ENCODE measurements around the gene BCR. TPM values are rescaled to one million over a fixed set of nuclear protein-coding genes. Genes with fewer than 3 reads are reported as not detected.
"Not testable (repeated sequence)": the region's sequence is repeated elsewhere in the genome, so short reads cannot be mapped to it uniquely, and the experiment has no call there.

BCR gene
- total RNA-seq, 1 donor from 2014 or later: 109 TPM

DNA sequence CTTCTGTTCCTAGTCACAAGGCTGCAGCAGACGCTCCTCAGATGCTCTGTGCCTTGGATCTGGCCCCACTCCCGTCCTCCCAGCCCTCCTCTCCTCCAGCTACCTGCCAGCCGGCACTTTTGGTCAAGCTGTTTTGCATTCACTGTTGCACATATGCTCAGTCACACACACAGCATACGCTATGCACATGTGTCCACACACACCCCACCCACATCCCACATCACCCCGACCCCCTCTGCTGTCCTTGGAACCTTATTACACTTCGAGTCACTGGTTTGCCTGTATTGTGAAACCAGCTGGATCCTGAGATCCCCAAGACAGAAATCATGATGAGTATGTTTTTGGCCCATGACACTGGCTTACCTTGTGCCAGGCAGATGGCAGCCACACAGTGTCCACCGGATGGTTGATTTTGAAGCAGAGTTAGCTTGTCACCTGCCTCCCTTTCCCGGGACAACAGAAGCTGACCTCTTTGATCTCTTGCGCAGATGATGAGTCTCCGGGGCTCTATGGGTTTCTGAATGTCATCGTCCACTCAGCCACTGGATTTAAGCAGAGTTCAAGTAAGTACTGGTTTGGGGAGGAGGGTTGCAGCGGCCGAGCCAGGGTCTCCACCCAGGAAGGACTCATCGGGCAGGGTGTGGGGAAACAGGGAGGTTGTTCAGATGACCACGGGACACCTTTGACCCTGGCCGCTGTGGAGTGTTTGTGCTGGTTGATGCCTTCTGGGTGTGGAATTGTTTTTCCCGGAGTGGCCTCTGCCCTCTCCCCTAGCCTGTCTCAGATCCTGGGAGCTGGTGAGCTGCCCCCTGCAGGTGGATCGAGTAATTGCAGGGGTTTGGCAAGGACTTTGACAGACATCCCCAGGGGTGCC, 109.8 kb downstream of the BCR start:
- DNase-seq (ENCODE audit: low read depth): peak; percentile 28

- DNase-seq (ENCODE audit: low read depth): no peak
Observed at GRCh38 chr22:23291806-23292452, 111.6 kb downstream of the BCR start.

- DNase-seq (ENCODE audit: low read depth): no peak
Observed at GRCh38 chr22:23292453-23293350, 112.4 kb downstream of the BCR start.

DNA sequence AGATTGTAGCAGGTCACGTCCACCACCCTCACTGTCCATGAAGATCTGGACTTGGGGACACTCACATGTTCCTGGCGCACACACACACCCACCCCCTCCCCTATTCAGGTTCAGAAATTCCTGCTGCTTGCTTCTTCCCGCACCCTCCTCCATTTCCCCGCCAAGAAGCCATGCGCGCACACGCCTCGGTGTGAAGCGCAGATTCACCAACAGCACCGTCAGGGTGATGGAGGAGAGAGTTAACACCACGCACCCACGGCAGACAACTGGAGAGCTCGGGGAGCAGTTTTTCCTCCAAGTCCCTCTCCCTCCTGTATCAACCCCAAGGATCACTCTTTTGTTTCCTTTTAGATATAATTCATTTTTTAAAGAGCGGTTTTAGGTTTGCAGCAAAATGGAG, 113.4 kb downstream of the BCR start:
- no peak for DNase-seq (ENCODE audit: low read depth)

DNA sequence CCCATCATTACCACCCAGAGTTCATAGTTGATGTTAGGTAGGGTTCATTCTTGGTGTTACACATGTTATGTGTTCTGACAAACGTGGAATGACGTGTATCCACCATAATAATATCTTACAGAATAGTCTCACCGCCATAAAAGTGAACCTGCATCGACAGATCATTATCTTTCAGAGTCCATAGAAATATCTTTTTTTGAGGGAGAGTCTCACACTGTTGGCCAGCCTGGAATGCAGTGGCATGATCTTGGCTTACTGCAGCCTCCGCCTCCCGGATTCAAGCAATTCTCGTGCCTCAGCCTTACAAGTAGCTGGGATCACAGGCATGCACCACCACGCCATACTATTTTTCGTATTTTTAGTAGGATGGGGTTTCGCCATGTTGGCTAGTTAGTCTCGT, 113.9 kb downstream of the BCR start:
- no peak for DNase-seq (ENCODE audit: low read depth)

GRCh38 chr22:23300476-23300875, 120.2 kb downstream of the BCR start:
- no peak for DNase-seq (ENCODE audit: low read depth)

- no peak for DNase-seq (ENCODE audit: low read depth)
Observed at GRCh38 chr22:23301591-23301990, 121.3 kb downstream of the BCR start.

DNA sequence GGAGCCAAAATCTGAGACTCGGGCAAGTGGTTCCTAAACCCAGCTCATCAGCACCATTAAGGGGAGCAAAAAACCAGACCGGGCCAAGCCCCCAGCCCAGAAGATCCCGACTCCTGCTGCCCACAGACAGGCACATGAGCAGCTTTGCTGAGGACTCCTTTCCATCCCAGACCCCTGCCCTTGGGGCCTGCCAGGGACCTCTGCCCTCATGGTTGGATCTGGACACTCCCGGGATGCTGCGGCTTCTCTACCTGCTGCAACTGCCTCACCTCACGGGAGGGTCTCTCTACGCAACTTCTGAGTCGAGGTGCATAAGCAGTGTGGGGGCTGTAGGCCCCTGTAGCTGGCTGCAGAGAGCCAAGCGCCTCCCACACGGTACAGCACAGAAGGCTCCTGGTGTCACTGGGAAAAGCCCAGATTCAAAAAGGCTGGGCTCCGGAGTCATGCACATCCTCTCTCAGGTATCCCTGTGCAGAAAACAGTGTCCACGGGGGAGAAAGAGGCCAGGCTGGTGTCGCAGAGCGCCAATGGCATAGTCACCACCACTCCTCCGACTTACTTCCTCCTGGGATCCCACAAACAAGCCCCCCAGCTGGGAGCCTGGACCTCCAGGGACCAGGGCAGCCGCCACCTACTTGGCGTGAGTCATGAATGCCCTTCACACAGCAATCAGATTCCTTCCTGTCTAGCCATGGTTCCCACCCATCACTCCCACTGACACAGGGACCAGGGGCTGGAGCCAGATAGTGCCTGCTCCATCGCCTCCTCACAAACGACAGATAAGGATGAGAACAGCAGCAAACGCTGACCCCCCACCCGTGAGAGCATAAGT, 122.1 kb downstream of the BCR start:
- DNase-seq (ENCODE audit: low read depth): no peak

GRCh38 chr22:23305321-23305910, 125.1 kb downstream of the BCR start:
- peak; percentile 80 for DNase-seq (ENCODE audit: low read depth)

DNA sequence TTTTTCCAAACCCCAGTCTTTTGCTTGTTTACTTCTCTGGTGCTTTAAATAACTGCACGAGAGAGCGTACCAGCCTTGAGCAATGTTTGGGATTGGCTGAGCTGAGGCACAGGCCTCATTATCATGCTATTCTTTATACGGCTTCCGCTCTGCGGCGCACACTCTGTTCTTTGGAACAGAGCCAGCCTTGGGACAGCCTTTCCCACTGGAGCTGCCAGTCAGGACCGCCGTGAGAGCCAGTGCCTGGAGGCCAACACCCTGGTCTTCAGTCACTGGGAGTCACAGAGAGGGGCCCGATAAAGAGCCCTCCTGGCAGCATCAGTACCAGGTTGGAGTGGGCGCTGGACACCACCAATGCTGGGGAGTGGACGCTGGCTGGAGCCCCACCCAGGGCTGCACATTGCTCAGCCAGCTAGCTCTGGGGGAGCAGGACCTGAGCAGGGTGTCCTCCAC, 125.6 kb downstream of the BCR start:
- peak; percentile 84 for DNase-seq (ENCODE audit: low read depth)

- peak; percentile 26 for DNase-seq (ENCODE audit: low read depth)
Observed at GRCh38 chr22:23306438-23306921, 126.2 kb downstream of the BCR start.

DNA sequence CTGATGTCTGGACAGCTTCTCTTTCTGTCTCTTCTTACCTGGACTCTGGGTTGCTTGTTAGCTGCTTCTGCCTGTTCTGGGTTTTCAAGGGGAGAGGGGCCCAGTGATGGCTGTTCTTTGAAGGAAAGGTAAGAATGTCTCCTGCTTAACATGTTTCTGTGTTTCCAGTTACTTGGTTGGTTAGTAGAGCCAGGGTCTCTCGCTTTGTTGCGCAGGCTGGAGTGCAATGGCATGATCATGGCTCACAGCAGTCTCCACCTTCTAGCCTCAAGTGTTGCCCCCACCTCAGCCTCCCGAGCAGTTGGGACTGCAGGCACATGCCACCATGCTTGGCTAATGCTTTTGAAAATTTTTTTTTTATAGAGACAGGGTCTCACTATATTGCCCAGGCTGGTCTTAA, 126.6 kb downstream of the BCR start:
- DNase-seq (ENCODE audit: low read depth): no peak

- DNase-seq (ENCODE audit: low read depth): not testable (repeated sequence)
Observed at GRCh38 chr22:23307511-23307910, 127.2 kb downstream of the BCR start.

- DNase-seq (ENCODE audit: low read depth): not testable (repeated sequence)
Observed at GRCh38 chr22:23309261-23309660, 129.0 kb downstream of the BCR start.

- peak; percentile 77 for DNase-seq (ENCODE audit: low read depth)
Observed at GRCh38 chr22:23310443-23311097, 130.3 kb downstream of the BCR start.

DNA sequence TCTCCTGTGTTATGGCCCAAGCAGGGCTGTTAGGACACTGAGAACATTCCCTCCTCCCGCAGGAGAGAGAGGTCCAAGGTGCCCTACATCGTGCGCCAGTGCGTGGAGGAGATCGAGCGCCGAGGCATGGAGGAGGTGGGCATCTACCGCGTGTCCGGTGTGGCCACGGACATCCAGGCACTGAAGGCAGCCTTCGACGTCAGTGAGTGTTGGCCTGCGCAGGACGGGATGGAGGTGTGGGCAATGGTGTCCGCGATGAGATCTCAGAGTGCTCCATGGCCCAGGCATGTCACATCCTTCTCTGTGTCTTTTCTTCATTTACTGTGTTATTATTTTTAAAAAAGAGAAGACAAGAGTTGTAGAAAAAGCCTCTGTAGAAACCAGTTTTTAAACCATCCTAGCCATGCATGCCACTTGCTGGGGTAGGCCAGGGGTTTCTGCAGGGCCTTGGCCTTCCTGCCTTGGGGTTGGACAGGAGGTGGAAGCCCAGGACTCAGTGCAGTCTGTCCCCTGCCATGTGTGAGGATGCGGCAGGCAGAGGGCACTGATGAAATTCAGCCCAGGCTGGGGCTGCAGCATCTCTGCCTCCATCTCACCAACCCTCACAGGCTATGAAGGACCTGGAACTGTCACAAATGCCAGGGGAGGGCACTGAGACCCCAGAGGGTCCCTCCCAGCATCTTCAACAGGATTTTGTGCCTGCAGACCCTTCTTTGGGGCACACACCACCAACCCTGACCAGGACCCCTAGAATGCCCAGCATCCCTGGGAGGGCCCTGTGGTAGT, 131.5 kb downstream of the BCR start:
- DNase-seq (ENCODE audit: low read depth): not testable (repeated sequence)

DNA sequence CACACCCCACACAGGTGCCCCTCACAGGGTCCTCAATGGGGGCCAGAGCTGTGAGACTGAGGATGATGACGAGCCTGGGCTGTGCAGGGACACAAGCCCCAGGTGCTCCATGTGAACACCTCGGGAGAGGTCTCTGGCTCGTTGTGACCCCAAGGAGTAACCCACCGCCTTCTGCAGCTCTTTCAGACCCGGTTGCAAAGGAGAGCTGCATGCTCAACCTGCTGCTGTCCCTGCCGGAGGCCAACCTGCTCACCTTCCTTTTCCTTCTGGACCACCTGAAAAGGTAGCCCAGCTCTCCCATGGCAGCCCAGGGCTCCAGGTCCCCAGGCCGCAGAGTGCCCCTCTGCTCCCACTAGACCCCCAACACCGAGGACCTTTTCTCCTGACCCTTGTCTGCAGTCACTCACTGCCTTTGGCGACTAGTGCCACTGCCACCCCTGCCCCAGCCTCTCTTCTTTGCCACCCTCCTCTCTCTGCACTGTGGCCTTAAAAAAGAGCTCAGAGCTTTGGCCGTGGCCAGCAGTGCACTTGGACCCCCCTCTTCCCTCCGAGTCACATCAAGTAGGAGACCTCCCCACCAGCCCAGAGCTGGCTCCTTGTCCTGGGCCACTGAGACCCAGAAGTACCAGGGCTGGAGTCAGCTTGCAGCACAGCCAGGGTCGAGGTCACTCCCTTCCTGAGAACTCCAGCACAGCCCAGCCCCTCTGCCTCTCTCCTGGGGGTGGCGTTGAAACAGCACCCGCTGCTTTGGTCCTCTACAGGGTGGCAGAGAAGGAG, 133.7 kb downstream of the BCR start:
- no peak for DNase-seq (ENCODE audit: low read depth)

GRCh38 chr22:23315341-23315917, 135.1 kb downstream of the BCR start:
- DNase-seq (ENCODE audit: low read depth): peak; percentile 47
